Measurements from ENCODE around the gene IBSP.

The IBSP gene

DNA sequence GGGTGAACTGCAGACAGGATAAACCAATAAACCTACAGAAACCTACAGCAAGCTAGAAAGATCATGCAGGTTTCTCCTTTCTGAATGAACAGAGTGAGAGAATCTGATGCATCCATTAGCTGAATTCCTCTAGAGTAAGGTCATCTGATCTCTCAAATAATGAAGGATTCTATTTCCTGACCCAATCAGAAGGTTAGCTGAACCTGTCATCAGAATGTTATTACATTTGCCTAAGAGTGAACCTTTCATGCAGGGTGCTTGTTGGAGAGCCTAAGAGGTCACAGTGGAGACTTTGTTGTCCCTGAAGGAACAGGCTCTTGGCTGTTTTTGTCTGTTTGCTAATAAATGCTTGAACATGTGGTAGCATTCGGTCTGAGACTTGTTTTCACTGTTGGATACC, 57.5 kb downstream of the IBSP start:
- Histone ChIP-seq H3K9me2 (replicated peaks; ENCODE audit: low read depth, low read length) (no peaks in the 10 kb centered on the region), H3K4me2 (ENCODE audit: low read depth, low read length, poor library complexity, severe bottlenecking) (no peak overlapping the region), H3K79me2 (ENCODE audit: insufficient read depth, low read length) (no peaks in the 10 kb centered on the region), H3K9ac (ENCODE audit: low read depth, low read length, poor library complexity, severe bottlenecking) (no peak overlapping the region), H3K27me3 (ENCODE audit: insufficient read depth, low read length, poor library complexity, severe bottlenecking) (no peaks in the 10 kb centered on the region), H3K4me1 (ENCODE audit: insufficient read depth, low read length, poor library complexity, severe bottlenecking) (no peaks in the 10 kb centered on the region), H3K9me3 (ENCODE audit: insufficient read depth, low read depth, low read length) (no peaks in the 10 kb centered on the region), H2AFZ (ENCODE audit: low read length) (no peak overlapping the region), H4K20me1 (ENCODE audit: insufficient read depth, low read length, poor library complexity, severe bottlenecking) (no peaks in the 10 kb centered on the region), H3K36me3 (ENCODE audit: insufficient read depth, low read length) (no peaks in the 10 kb centered on the region), H3F3A (ENCODE audit: low read depth) (no peaks in the 10 kb centered on the region), H3K4me3 (ENCODE audit: low read length, poor library complexity, severe bottlenecking) (no peak overlapping the region)
- TF ChIP-seq, protein P1, sequence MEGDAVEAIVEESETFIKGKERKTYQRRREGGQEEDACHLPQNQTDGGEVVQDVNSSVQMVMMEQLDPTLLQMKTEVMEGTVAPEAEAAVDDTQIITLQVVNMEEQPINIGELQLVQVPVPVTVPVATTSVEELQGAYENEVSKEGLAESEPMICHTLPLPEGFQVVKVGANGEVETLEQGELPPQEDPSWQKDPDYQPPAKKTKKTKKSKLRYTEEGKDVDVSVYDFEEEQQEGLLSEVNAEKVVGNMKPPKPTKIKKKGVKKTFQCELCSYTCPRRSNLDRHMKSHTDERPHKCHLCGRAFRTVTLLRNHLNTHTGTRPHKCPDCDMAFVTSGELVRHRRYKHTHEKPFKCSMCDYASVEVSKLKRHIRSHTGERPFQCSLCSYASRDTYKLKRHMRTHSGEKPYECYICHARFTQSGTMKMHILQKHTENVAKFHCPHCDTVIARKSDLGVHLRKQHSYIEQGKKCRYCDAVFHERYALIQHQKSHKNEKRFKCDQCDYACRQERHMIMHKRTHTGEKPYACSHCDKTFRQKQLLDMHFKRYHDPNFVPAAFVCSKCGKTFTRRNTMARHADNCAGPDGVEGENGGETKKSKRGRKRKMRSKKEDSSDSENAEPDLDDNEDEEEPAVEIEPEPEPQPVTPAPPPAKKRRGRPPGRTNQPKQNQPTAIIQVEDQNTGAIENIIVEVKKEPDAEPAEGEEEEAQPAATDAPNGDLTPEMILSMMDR (conservative IDR thresholded peaks at IDR 0.05; ENCODE audit: low read length), result no peak
- TF ChIP-seq EZH2phosphoT487 (IDR thresholded peaks at IDR 0.05; ENCODE audit: borderline replicate concordance), result no peak

DNA sequence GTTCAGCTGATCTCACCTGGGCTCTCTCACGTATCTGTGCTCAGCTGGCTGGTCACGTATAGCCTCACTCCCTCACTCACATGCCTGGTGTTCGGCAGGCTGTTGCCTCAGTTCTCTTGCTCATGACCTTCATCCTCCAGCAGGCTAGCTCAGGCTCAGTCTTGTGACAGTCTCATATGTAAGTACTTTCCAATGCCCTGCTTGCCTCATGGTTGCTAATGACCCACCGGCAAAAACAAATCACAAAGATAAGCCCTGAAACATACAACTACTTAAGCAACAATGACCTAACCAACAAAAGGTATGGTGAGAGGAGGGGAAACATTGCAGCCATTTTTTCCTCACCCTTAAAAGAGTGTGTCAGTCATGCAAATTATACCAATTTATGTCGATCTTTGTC, 58.4 kb downstream of the IBSP start:
- Histone ChIP-seq H3K4me2 (ENCODE audit: low read depth, low read length, poor library complexity, severe bottlenecking) (no peak overlapping the region), H3K27me3 (ENCODE audit: insufficient read depth, low read length, poor library complexity, severe bottlenecking) (no peaks in the 10 kb centered on the region), H3F3A (ENCODE audit: low read depth) (no peaks in the 10 kb centered on the region), H3K9me2 (replicated peaks; ENCODE audit: low read depth, low read length) (no peaks in the 10 kb centered on the region), H3K36me3 (ENCODE audit: insufficient read depth, low read length) (no peaks in the 10 kb centered on the region), H3K4me3 (ENCODE audit: low read length, poor library complexity, severe bottlenecking) (no peak overlapping the region), H3K79me2 (ENCODE audit: insufficient read depth, low read length) (no peaks in the 10 kb centered on the region), H3K9ac (ENCODE audit: low read depth, low read length, poor library complexity, severe bottlenecking) (no peak overlapping the region), H2AFZ (ENCODE audit: low read length) (no peak overlapping the region), H4K20me1 (ENCODE audit: insufficient read depth, low read length, poor library complexity, severe bottlenecking) (no peaks in the 10 kb centered on the region), H3K9me3 (ENCODE audit: insufficient read depth, low read depth, low read length) (no peaks in the 10 kb centered on the region), H3K4me1 (ENCODE audit: insufficient read depth, low read length, poor library complexity, severe bottlenecking) (no peaks in the 10 kb centered on the region)
- TF ChIP-seq, protein P1 (conservative IDR thresholded peaks at IDR 0.05; ENCODE audit: low read length), result no peak
- TF ChIP-seq EZH2phosphoT487 (IDR thresholded peaks at IDR 0.05; ENCODE audit: borderline replicate concordance), result no peak
